Measurements from ENCODE around the gene S100A6.
"Not testable (repeated sequence)": the region's sequence is repeated elsewhere in the genome, so short reads cannot be mapped to it uniquely, and the experiment has no call there.

Gene S100A6

GRCh38 chr1:153577624-153578051 is 41.8 kb upstream of the S100A6 start:
- CTCF ChIA-PET = interaction anchor here (0.6 to 1.0 kb wide), 4 partner anchors 11 to 246 kb away, joined by 3 to 4 read pairs (median 4); no protein-coding TSS in a partner anchor
- H3K27ac ChIP-seq = peak overlapping the region; percentile 68
- no peak for DNase-seq (ENCODE audit: low spot score)
- POLR2A ChIA-PET (ENCODE audit: low non-redundant PET) = interaction anchor here (0.9 to 2.0 kb wide), 3 partner anchors 35 to 57 kb away, joined by 4 to 6 read pairs (median 4); partner anchors contain the start of genes CHTOP and S100A16
- TF ChIP-seq CTCF (conservative IDR thresholded peaks at IDR 0.05; ENCODE audit: low read depth) = no peak

- H3K27ac ChIP-seq = peak overlapping the region; percentile 68
- POLR2A ChIA-PET (ENCODE audit: low non-redundant PET) = interaction anchor here (0.9 to 2.0 kb wide), 3 partner anchors 36 to 57 kb away, joined by 4 to 6 read pairs (median 4); partner anchors contain the start of genes CHTOP and S100A16
- no peak for TF ChIP-seq CTCF (conservative IDR thresholded peaks at IDR 0.05; ENCODE audit: low read depth)
- CTCF ChIA-PET = interaction anchor here (0.6 to 1.0 kb wide), 4 partner anchors 10 to 247 kb away, joined by 3 to 4 read pairs (median 4); no protein-coding TSS in a partner anchor
- DNase-seq (ENCODE audit: low spot score) = no peak
Observed at GRCh38 chr1:153577138-153577537, 41.3 kb upstream of the S100A6 start.

GRCh38 chr1:153575497-153575896 is 39.7 kb upstream of the S100A6 start:
- CTCF ChIA-PET = interaction anchor here (1.4 kb wide), 1 partner anchor 40 kb away, joined by 3 read pairs; the partner anchor contains the start of gene S100A14

GRCh38 chr1:153575081-153575491 is 39.3 kb upstream of the S100A6 start:
- CTCF ChIA-PET; DNase-seq (ENCODE audit: low spot score); POLR2A ChIA-PET (ENCODE audit: low non-redundant PET); H3K27ac ChIP-seq: not testable (repeated sequence)

More at GRCh38 chr1:153575497-153575896, 39.7 kb upstream of the S100A6 start:
- DNase-seq (ENCODE audit: low spot score); H3K27ac ChIP-seq; POLR2A ChIA-PET (ENCODE audit: low non-redundant PET): not testable (repeated sequence)

- ChIA-PET POLR2A (ENCODE audit: low non-redundant PET) (interaction anchor here (0.6 to 1.1 kb wide), 2 partner anchors 30 to 40 kb away, joined by 3 read pairs; partner anchors contain the start of gene S100A16), CTCF (interaction anchor here (0.8 to 2.7 kb wide), 13 partner anchors 19 to 98 kb away, joined by 3 to 25 read pairs (median 7); partner anchors contain the start of genes CHTOP, ILF2, S100A13 and S100A14)
- no peak for DNase-seq (ENCODE audit: low spot score)
- TF ChIP-seq CTCF (conservative IDR thresholded peaks at IDR 0.05; ENCODE audit: low read depth) = no peak
- H3K27ac ChIP-seq = no peak overlapping the region
Observed at GRCh38 chr1:153573351-153573750, 37.6 kb upstream of the S100A6 start.

- TF ChIP-seq CTCF (conservative IDR thresholded peaks at IDR 0.05; ENCODE audit: low read depth) = peak; percentile 93
- DNase-seq (ENCODE audit: low spot score) = peak; percentile 70
- ChIA-PET CTCF (interaction anchor here (0.5 to 2.7 kb wide), 26 partner anchors 9 to 261 kb away, joined by 3 to 25 read pairs (median 5); partner anchors contain the start of genes CHTOP, ILF2, S100A13 and S100A14), POLR2A (ENCODE audit: low non-redundant PET) (interaction anchor here (0.6 to 1.5 kb wide), 4 partner anchors 30 to 57 kb away, joined by 3 to 4 read pairs (median 3); partner anchors contain the start of genes S100A1, S100A13 and S100A16)
- H3K27ac ChIP-seq = peak overlapping the region; percentile 66
Observed at GRCh38 chr1:153572569-153573015, 36.8 kb upstream of the S100A6 start.

- POLR2A ChIA-PET (ENCODE audit: low non-redundant PET) = interaction anchor here (1.5 kb wide), 1 partner anchor 56 kb away, joined by 4 read pairs; the partner anchor contains the start of genes S100A1 and S100A13
- CTCF ChIA-PET = interaction anchor here (0.7 to 1.9 kb wide), 11 partner anchors 10 to 67 kb away, joined by 3 to 23 read pairs (median 7); partner anchors contain the start of genes CHTOP, S100A14 and S100A16
- DNase-seq (ENCODE audit: low spot score) = no peak
- no peak for TF ChIP-seq CTCF (conservative IDR thresholded peaks at IDR 0.05; ENCODE audit: low read depth)
- H3K27ac ChIP-seq = peak overlapping the region; percentile 66
Observed at GRCh38 chr1:153571706-153572105, 35.9 kb upstream of the S100A6 start.
